Activated T-cell treated with anti-CD3 and anti-CD28 coated beads for 1 hour (primary cell): Measurements from ENCODE around the gene HCN4.

Experiments
- DNase-seq: peaks from one replicate; pipeline ENCODE4 v3.0.0-alpha.2; 2020; ENCODE audit warnings: low read depth

The HCN4 gene

GRCh38 chr15:73344056-73344455 is 24.7 kb downstream of the HCN4 start:
- DNase-seq, result no peak

- no peak for DNase-seq
Measured at GRCh38 chr15:73341886-73342600, 26.7 kb downstream of the HCN4 start.

- no peak for DNase-seq
Measured at GRCh38 chr15:73340502-73341192, 28.1 kb downstream of the HCN4 start.

- DNase-seq, result no peak
Measured at GRCh38 chr15:73338606-73339374, 30.0 kb downstream of the HCN4 start.

GRCh38 chr15:73338058-73338457 is 30.7 kb downstream of the HCN4 start:
- no peak for DNase-seq

GRCh38 chr15:73337187-73337586 is 31.6 kb downstream of the HCN4 start:
- no peak for DNase-seq

- no peak for DNase-seq
Measured at GRCh38 chr15:73336756-73337155, 32.0 kb downstream of the HCN4 start.

- no peak for DNase-seq
Measured at GRCh38 chr15:73335471-73335870, 33.3 kb downstream of the HCN4 start.

GRCh38 chr15:73335026-73335425 is 33.7 kb downstream of the HCN4 start:
- DNase-seq, result no peak

- no peak for DNase-seq
Measured at GRCh38 chr15:73334086-73334485, 34.7 kb downstream of the HCN4 start.

GRCh38 chr15:73333001-73333400 is 35.8 kb downstream of the HCN4 start:
- DNase-seq, result no peak

- DNase-seq, result no peak
Measured at GRCh38 chr15:73331991-73332925, 36.5 kb downstream of the HCN4 start.

GRCh38 chr15:73331501-73331900 is 37.3 kb downstream of the HCN4 start:
- no peak for DNase-seq

GRCh38 chr15:73330206-73331051 is 38.3 kb downstream of the HCN4 start:
- DNase-seq, result no peak

- no peak for DNase-seq
Measured at GRCh38 chr15:73329501-73330200, 39.1 kb downstream of the HCN4 start.

GRCh38 chr15:73328981-73329380 is 39.8 kb downstream of the HCN4 start:
- no peak for DNase-seq

GRCh38 chr15:73328149-73328820 is 40.5 kb downstream of the HCN4 start:
- no peak for DNase-seq

GRCh38 chr15:73326157-73326556 is 42.6 kb downstream of the HCN4 start:
- no peak for DNase-seq

GRCh38 chr15:73325191-73325861 is 43.4 kb downstream of the HCN4 start:
- no peak for DNase-seq
